ENCODE results near the gene SHMT2. TPM values are rescaled to one million over a fixed set of nuclear protein-coding genes. Genes with fewer than 3 reads are reported as not detected.

Gene SHMT2
- total and polyA plus RNA-seq, 2 donors from 2014 or later: 49.3 to 70.1 TPM

- Histone ChIP-seq H3K36me3 (ENCODE audit: control insufficient read depth in 2 of 3, insufficient read depth in 3 of 3, low read length in 3 of 3) (peaks cover 0 to under 1% (median 0%) of the 10 kb centered on the region in 3 donors), H3K9ac (ENCODE audit: low read length in 3 of 3) (no peak overlapping the region), H3K27ac (ENCODE audit: low read depth in 2 of 2, low read length in 2 of 2) (no peak overlapping the region), H3K4me1 (ENCODE audit: control insufficient read depth in 2 of 3, insufficient read depth in 2 of 3, low read depth in 1 of 3, low read length in 3 of 3) (peaks cover 2 to 10% (median 8%) of the 10 kb centered on the region in 3 donors), H3K4me3 (ENCODE audit: low read length in 3 of 3) (no peak overlapping the region), H3K9me3 (ENCODE audit: control insufficient read depth in 2 of 3, insufficient read depth in 1 of 3, low read length in 3 of 3) (no peaks in the 10 kb centered on the region), H3K27me3 (ENCODE audit: control insufficient read depth, insufficient read depth, low read length) (peaks cover 13% of the 10 kb centered on the region)
- TF ChIP-seq CTCF (IDR thresholded peaks at IDR 0.05; ENCODE audit: borderline replicate concordance, extremely low read depth, insufficient read depth): no peak
- intact Hi-C loops (cut with DNase I): no loop called here
- DNase-seq: peak in 2 of 5 donors; percentile 29 to 70
- no peak for FAIRE-seq
These were observed 2.8 kb upstream of the SHMT2 start for GRCh38 chr12:57226588-57227314.

GRCh38 chr12:57227315-57228115 is 2.0 kb upstream of the SHMT2 start:
- Histone ChIP-seq H3K9me3 (ENCODE audit: control insufficient read depth in 2 of 3, insufficient read depth in 1 of 3, low read length in 3 of 3) (no peaks in the 10 kb centered on the region), H3K27ac (ENCODE audit: low read depth in 2 of 2, low read length in 2 of 2) (no peak overlapping the region), H3K4me1 (ENCODE audit: control insufficient read depth in 2 of 3, insufficient read depth in 2 of 3, low read depth in 1 of 3, low read length in 3 of 3) (peaks cover 2 to 10% (median 8%) of the 10 kb centered on the region in 3 donors), H3K36me3 (ENCODE audit: control insufficient read depth in 2 of 3, insufficient read depth in 3 of 3, low read length in 3 of 3) (peaks cover 0 to 7% (median under 1%) of the 10 kb centered on the region in 3 donors), H3K9ac (ENCODE audit: low read length in 3 of 3) (no peak overlapping the region), H3K27me3 (ENCODE audit: control insufficient read depth, insufficient read depth, low read length) (peaks cover 9% of the 10 kb centered on the region), H3K4me3 (ENCODE audit: low read length in 3 of 3) (no peak overlapping the region)
- FAIRE-seq (no peak), DNase-seq (no peak)
- intact Hi-C loops (cut with DNase I): no loop called here
- TF ChIP-seq CTCF (IDR thresholded peaks at IDR 0.05; ENCODE audit: borderline replicate concordance, extremely low read depth, insufficient read depth): no peak

- Histone ChIP-seq H3K36me3 (ENCODE audit: control insufficient read depth in 2 of 3, insufficient read depth in 3 of 3, low read length in 3 of 3) (peaks cover 3 to 23% (median 11%) of the 10 kb centered on the region in 3 donors), H3K27me3 (ENCODE audit: control insufficient read depth, insufficient read depth, low read length) (peaks cover 2% of the 10 kb centered on the region), H3K4me3 (ENCODE audit: low read length in 3 of 3) (peak overlapping the region in 1 of 3 donors; percentile 94), H3K4me1 (ENCODE audit: control insufficient read depth in 2 of 3, insufficient read depth in 2 of 3, low read depth in 1 of 3, low read length in 3 of 3) (peaks cover 2 to 9% (median 8%) of the 10 kb centered on the region in 3 donors), H3K9ac (ENCODE audit: low read length in 3 of 3) (no peak overlapping the region), H3K9me3 (ENCODE audit: control insufficient read depth in 2 of 3, insufficient read depth in 1 of 3, low read length in 3 of 3) (no peaks in the 10 kb centered on the region), H3K27ac (ENCODE audit: low read depth in 2 of 2, low read length in 2 of 2) (no peak overlapping the region)
- DNase-seq: peak in 1 of 5 donors; percentile 45
- FAIRE-seq: no peak
- intact Hi-C loops (cut with DNase I): no loop called here
- TF ChIP-seq CTCF (IDR thresholded peaks at IDR 0.05; ENCODE audit: borderline replicate concordance, extremely low read depth, insufficient read depth): no peak
These were observed 371 bp upstream of the SHMT2 start for GRCh38 chr12:57229046-57229633.

Data from kidney (tissue), 14 donors.